ENCODE data around the gene RCCD1. TPM values are rescaled to one million over a fixed set of nuclear protein-coding genes. Genes with fewer than 3 reads are reported as not detected.

The RCCD1 gene
- total and polyA plus RNA-seq, 2 donors (not counting 3 experiments of a cell fraction or from before 2014, with no cell fraction given) = 8.8 to 15.3 TPM

GRCh38 chr15:90931828-90932659 is 22.6 kb upstream of the RCCD1 start, which contains the start of gene HDDC3:
Gene HDDC3, minus strand, starts transcription at chr15:90932549. Its CDS starts 9 bp downstream, at chr15:90932540.
- H3K9ac ChIP-seq (replicated peaks; ENCODE audit: extremely low read depth, insufficient read depth, low read length) = peak within 1 kb of the TSS; percentile 35
- peak within 1 kb of the TSS; percentile 65 for H2AFZ ChIP-seq (ENCODE audit: low read depth, low read length)
- peaks cover 0 to 2% of the 10 kb centered on the region in 2 experiments for H3K36me3 ChIP-seq (ENCODE audit: control insufficient read depth in 2 of 2, extremely low read depth in 1 of 2, insufficient read depth in 2 of 2, low read length in 2 of 2)
- FAIRE-seq (peak; percentile 95), DNase-seq (ENCODE audit: low read depth, low spot score) (peak; percentile 79)
- H4K20me1 ChIP-seq (replicated peaks; ENCODE audit: control insufficient read depth, extremely low read depth, insufficient read depth, low read length) = no peaks in the 10 kb centered on the region
- peaks cover 16% of the 10 kb centered on the region for H3K79me2 ChIP-seq (ENCODE audit: control insufficient read depth, insufficient read depth, low read length)
- BruUV-seq (replicated peaks) = TSS peak; percentile 15
- no peaks in the 10 kb centered on the region for H3K9me1 ChIP-seq (replicated peaks; ENCODE audit: control insufficient read depth, extremely low read depth, insufficient read depth, low read length)
- ChIA-PET CTCF (interaction anchor here (0.6 to 8.1 kb wide), 26 partner anchors 10 to 611 kb away, joined by 3 to 66 read pairs (median 6); partner anchors contain the start of genes FES, MAN2A2, PRC1 and RCCD1), POLR2A (interaction anchor here (1.2 kb wide), 1 partner anchor 284 kb away, joined by 3 read pairs; no protein-coding TSS in a partner anchor)
- dilution Hi-C loops (cut with MboI; ENCODE audit: extremely low pct_ligation_motif_present, low sequenced_read_pairs) (no loop called here), intact Hi-C loops (cut with micrococcal nuclease) (loop anchor here (1.0 to 5.0 kb wide), 4 partner anchors 24 to 430 kb away; partner anchors contain the start of gene PRC1)
- peak within 1 kb of the TSS; percentile 33 to 80 (median 62) for H3K4me3 ChIP-seq (replicated peaks in 1 of 3; ENCODE audit: insufficient read depth in 1 of 3, low read depth in 1 of 3, low read length in 3 of 3)
- H3K27me3 ChIP-seq (ENCODE audit: control insufficient read depth in 2 of 2, insufficient read depth in 2 of 2, low read length in 2 of 2) = no peaks in the 10 kb centered on the region
- H3K27ac ChIP-seq (ENCODE audit: insufficient read depth, low read depth, low read length) = no peak within 1 kb of the TSS
- peaks cover 36% of the 10 kb centered on the region for H3K4me1 ChIP-seq (ENCODE audit: control insufficient read depth, extremely low read depth, insufficient read depth, low read length)
- H3K9me3 ChIP-seq (replicated peaks; ENCODE audit: control insufficient read depth, insufficient read depth, low read length) = no peaks in the 10 kb centered on the region
- H3K4me2 ChIP-seq (ENCODE audit: insufficient read depth, low read length) = peak within 1 kb of the TSS; percentile 56
- peak; percentile 98 for TF ChIP-seq CTCF (IDR thresholded peaks at IDR 0.05; ENCODE audit: extremely low read depth in 1 of 2, insufficient read depth in 1 of 2, low read depth in 1 of 2, low read length in 2 of 2)
- TF ChIP-seq MYC (IDR thresholded peaks at IDR 0.05; ENCODE audit: low read depth, low read length) = no peak
- TF ChIP-seq FOS (IDR thresholded peaks at IDR 0.05; ENCODE audit: borderline replicate concordance, insufficient read depth, low read length) = no peak
- TF ChIP-seq POLR2A (IDR thresholded peaks at IDR 0.05; ENCODE audit: low read depth, low read length) = peak; percentile 74
- peak; percentile 83 for TF ChIP-seq POLR2AphosphoS5 (IDR thresholded peaks at IDR 0.05; ENCODE audit: insufficient read depth, low read depth, low read length)
- TF ChIP-seq EZH2 (IDR thresholded peaks at IDR 0.05; ENCODE audit: borderline replicate concordance, low read depth, low read length, severe bottlenecking) = no peak
- TF ChIP-seq JUN (IDR thresholded peaks at IDR 0.05; ENCODE audit: borderline replicate concordance, insufficient read depth, insufficient read length, low read depth) = no peak
